GM12878 (cell line): ENCODE results near the gene SGMS1.

Experiments
- CREM ChIP-seq: IDR thresholded peaks from 2 replicates; pipeline ENCODE4 v1.6.1; 2014; ENCODE audit warnings: antibody characterized with exemption, low read depth
- RAD21 ChIP-seq: IDR thresholded peaks from 2 replicates; pipeline ENCODE4 v1.6.1; 2011; ENCODE audit warnings: mild to moderate bottlenecking, low read depth, low read length, moderate library complexity; ENCODE audit not compliant: insufficient read depth

- TF ChIP-seq CREM: no peak
- no peak for TF ChIP-seq RAD21
These were observed 40.7 kb downstream of the SGMS1 start for GRCh38 chr10:50582766-50583762.
